SIG-M5 treated with dmso at 0.1 percent for 504 hours (cell line): ENCODE results near the gene GDPD5.
A peak's percentile ranks its signal among the peaks of the same experiment; 100 is the strongest.

Experiments used
- DNase-seq: peaks from one replicate; lab custom pipeline; 2025; ENCODE audit not compliant: unreplicated experiment; lab: John Stamatoyannopoulos, UW

The GDPD5 gene

DNA sequence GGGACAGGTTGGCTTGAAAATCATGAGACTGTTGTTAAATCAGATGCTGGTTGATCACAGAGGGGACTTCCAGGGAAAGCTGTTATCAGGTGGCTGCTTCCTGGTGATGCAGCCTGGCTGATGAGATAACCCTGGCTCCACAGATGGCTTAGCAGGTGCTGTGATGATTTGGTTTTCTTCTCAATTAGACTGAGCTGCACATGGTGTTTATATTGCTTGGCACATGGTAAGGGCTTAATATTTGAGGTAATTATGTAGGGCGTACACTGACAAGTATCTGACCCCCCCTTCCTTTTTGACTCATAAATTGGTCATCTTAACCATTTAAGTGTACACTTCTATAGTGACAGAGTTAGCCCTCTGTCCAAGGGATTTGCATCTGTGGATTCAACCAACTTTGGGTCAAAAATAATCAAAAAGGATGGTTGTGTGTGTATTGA lies 119.4 kb downstream of the GDPD5 start:
- DNase-seq = no peak

DNA sequence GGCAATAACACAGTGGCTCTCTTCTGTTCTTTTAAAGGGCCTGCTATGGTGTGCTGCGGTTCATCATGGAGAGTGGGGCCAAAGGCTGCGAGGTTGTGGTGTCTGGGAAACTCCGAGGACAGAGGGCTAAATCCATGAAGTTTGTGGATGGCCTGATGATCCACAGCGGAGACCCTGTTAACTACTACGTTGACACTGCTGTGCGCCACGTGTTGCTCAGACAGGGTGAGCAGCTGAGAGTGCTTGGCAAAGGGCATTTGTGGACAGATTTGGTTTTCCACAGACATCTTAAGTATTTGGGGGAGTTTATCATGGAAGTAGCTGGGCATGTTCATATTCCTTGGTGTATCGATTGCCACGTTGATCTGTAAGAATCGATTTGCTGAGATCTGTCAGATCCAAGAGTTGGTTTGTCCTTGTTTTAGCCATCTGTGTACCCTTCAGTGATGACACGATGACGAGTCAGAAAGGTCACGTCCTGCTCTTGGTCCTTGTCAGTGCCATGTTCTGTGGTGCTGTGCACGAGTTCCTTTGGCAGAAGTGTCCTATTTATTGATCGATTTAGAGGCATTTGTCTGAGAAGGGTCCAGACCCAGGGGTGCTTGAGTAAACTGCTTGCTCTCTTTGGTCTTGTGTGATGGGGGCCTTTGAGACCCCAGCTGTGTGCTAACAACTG lies 121.6 kb downstream of the GDPD5 start:
- no peak for DNase-seq

DNA sequence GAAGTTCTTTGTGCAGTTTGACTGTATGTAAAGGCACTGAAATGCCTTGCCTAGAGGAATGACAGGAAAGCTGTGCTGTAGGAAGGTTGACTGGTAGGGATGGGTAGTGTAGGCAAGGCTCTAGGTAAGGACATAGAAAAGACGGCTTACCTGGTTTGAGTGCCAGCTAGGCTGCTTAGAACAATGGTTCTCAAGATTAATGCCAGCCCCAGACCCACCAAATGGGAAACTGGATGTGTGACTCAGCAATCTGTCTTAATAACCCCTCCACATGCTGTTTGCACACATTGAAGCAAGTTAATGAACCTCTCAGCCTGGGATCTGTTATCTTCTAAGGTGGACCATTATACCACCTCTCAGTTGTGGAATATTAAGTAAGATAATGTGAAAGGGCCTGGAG lies 122.7 kb downstream of the GDPD5 start:
- peak; percentile 14 for DNase-seq

DNA sequence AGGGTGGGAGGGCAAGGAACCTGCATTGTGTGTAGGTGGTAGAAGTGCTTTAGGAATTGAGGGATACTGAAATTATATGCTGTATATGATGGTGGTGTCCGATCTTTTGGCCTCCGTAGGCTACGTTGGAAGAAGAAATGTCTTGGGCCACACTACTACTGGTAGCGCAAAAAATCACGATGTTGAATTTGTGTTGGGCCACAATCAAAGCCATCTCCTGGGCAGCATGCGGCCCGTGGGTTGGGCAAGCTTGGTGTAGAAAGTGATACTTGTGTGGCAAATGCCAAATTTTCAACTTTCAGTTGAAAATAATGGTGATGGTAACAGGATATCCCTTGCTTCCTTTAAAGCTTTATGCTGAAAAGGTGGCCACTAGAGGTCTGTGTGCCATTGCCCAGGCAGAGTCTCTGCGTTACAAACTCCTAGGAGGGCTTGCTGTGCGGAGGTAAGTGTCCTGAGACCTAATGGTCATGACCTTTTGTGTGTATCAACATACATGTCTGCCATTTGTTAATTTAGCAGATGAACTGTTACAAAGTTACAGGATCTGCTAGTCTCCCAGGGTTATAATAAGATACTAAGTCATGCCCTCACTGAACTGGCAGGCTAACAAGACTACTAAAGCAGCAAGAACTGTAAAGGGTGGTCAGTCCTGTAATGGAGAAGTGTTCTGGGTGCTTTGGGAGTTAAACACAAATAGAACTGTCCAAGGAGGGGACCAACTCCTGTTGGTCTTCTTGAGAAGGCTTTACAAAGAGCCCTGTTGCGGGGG lies 123.6 kb downstream of the GDPD5 start:
- no peak for DNase-seq

DNA sequence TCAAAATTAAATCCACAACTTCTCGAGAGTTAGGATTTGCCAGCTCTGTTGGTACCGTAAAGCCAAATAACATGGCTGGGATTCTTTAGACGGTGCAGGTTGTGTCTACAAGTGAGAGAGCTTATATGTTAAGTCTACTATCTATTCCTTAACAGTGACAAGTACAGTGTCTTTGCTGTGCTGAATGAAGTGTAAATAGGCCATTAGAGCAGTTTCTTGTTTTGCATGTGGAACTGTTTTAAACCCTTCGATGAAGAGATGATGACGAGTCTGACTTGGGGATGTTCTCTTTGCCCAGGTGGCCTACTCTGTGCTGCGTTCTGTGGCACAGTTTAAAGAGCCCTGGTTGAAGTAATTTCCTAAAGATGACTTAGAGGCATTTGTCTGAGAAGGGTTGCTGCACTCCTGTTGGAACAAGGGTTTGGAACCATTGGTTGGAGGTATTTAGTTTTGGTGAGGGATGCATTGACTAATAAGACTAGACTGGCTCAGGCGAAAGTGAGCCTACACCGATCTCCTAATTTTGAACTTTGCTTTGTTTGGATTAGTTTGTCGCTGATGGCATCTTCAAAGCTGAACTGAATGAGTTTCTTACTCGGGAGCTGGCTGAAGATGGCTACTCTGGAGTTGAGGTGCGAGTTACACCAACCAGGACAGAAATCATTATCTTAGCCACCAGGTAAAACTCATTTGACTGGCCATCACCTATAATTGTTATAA lies 125.4 kb downstream of the GDPD5 start:
- DNase-seq = peak; percentile 52

DNA sequence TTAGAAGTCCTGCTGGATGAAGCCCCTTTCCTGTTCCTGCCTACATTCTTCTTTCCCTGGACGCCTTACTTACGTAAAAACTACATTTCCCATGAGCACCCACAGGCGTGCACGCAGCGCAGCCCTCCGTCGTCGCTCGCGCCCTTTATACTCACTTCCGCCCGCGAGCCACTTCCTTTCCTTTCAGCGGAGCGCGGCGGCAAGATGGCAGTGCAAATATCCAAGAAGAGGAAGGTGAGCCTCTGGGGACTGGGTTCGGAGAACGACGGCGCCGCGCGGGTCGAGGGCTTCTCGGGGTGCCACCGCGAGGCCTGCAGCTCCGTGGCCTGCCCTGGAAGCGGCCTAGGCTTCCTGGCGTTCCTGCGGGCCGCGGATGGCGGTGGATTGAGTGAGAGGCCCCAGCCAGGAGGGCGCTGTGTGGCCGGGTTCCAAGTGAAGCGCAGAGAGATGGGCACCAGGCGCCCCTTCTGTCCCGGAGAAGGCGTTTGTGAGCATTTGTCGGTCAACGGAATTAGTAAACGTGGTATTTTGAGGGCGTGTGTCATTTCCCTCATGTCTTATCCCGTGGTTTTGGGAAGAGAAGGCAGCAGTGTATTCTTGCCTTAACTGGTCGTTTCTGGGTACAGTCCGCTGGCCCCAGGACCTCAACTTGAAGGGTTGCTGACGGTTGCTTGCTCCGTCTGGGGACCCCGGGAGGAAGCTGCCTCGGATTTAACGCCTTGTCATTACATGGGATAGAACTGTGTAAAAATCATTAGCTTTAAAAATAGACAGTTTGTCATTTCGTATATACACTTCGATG lies 126.2 kb downstream of the GDPD5 start, which contains the start of gene RPS3:
Gene RPS3 (plus strand): TSS at position 175 of the 802 bp plus-strand sequence. CDS start 30 bp downstream, at position 205.
- peak; percentile 93 for DNase-seq

DNA sequence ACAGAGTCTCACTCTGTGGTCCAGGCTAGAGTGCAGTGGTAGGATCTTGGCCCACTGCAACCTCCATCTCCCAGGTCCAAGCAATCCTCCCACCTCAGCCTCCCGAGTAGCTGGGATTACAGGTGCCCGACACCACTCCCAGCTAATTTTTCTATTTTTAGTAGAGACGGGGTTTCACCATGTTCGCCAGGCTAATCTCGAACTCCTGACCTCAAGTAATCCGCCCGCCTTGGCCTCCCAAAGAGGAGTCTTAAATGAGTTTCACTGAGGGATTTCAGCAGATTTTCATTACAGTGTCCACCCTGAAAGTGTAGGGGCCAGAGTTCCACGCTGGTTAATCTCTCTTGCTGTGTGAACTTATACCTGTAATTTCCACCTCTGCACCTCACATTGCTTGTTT lies 126.8 kb downstream of the GDPD5 start:
- DNase-seq = no peak

DNA sequence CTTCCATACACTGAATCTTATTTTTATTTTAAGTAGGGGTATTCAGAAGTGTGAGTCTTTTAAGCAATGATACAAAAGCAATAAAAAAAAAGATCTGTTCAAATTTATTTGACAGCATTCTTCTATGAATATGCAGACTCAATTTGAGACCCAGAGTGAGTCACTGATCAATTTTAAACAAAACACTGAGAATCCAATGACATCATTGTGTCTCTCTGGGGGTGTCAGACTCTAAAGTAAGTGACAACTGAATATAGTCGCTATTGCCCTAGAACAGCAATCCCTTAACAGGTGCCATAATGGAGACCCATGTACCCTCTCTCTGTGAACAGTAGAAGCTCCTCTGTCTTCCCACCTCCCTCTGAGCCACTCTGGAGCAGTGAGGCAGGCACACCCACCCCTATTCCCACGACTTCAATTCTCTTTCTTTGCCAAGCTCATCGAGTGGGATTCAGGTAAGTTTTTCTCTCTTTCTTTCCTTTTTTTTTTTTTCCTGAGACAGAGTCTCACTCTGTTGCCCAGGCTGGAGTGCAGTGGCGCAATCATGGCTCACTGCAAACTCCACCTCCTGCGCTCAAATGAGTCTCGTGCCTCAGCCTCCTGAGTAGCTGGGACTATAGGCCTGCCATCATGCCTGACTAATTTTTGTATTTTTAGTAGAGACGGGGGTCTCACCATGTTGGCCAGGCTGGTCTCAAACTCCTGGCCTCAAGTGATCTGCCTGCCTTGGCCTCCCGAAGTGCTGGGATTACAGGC lies 131.5 kb downstream of the GDPD5 start:
- DNase-seq = no peak

DNA sequence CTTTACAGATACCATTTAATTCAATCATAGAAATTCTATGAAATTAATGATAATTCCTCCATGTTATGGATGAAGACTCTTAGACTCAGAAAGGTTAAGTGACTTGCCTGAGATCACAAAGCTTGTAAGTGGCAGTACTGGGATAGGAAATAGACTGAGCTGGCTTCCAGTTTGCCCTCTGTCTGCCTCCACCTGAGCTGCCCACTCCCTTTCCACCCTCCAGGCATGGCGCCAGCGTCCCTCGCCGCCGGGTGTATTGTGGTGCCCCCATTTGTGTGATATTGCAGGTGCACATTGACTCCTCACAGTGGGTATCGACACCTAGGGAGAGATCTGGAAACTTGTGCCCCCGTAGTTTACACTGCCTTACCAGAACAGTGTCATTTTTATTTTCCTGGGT lies 135.8 kb downstream of the GDPD5 start:
- DNase-seq = no peak

DNA sequence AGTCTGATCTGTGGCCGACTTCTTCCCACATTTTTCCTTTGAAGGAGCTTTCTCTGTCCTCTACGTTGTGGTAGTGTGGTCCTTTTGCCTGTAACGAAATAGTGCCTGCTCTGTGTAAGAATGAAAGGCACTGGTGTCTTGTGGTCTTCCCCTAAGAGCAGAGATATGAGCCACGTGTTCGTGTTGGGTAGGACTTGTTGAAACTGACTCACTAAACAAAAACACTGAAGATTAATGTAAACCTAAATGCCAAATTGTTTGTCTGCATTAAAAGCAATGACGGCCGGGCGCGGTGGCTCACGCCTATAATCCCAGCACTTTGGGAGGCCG lies 136.5 kb downstream of the GDPD5 start:
- no peak for DNase-seq

DNA sequence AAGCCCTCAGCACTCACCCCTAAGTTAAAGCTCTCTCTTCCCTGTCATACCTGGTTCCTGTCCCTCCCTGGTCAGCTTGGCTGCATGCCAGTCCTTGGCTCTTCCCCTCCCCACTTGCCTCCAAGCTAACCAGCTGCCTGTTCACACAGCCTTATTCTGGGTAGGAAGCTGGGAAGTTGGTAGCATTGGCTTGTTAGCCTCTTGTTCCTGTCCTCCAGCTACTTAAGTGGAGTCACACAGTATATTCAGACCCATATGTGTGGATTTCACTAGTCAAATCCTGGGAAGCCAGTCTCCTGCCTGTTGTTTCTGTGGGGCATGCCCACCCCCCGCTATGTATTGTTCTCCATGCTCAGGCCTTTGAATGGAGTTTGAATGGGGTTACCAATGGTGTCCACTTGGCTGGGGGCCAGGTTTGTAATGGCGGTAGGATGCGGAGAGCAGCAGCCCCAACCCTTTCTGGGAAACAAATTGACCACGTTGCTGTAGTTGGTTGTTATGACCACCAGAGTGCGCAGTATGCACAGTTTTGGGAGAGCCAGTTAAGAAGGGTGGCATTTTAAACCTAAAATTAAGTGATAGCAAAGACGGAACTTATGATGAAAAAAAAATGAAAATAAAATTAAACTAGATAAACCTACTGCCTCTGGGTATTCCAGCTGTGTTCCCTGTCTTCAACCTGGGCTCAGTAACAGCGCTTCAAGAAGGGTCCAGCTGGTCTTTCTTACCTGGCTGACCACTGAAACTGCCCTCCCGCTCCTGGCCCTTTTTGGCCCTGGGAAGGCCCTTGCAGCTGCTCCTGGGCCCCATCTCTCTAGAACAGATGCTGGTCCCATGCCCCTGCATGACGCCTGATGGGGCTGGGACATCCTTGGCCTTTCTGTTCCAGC lies 137.1 kb downstream of the GDPD5 start:
- DNase-seq = peak; percentile 73

DNA sequence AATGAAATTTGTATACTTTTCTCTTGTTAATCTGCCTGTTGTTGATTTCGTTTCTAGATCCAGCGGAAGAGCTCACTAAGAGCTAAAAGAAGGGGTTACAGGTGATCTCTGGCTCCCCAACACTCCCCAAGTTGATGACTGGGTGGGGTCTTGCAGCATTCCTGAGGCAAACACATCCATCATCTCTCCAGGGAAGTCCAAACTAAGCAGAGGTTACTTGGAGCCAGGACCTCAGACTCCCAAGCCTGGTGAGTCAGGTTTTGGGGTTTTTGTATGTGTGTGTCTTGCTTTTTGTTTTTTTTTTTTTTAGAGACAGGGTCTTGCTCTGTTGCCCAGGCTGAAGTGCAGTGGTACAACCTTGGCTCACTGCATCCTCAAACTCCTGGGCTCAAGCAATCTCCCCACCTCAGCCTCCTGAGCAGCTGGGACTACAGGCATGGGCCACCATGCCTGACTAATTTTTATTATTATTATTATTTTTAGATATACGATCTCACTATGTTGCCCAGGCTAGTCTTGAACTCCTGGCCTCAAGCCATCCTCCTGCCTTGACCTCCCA lies 137.9 kb downstream of the GDPD5 start:
- DNase-seq = no peak

DNA sequence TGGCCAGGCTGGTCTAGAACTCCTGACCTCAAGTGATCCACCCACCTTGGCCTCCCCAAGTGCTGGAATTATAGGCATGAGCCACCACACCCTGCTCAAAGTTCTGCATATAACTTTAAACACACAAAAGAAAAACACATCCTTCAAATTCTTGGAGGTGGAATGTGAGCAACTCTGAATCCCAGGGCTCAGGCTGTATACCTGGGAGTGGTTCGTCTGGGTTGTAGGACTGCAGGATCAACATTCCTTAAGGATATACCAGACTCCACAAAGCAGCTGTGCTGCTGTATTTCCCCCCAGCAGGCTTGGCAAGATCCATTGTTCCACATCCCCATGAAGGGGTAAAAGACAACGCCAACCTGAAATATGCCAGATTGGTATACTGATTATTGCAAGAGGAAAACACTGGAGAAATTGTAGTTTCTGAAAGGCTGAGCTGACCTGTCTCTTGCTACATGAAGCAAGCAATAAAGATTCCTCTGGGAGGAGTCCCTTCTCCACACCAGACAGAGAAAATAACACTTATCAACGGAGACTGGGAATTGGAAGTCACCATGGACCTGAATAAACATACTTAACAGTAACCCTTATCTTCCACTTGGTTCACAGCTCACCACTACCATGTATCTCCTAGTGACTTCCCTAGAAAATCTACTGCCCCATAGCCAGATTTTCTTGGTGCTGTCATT lies 138.7 kb downstream of the GDPD5 start:
- peak; percentile 29 for DNase-seq
